HUDEP-2 (cell line): ENCODE measurements around the gene ATOX1.
A peak's percentile ranks its signal among the peaks of the same experiment; 100 is the strongest.

Source experiments
- DNase-seq, 76 experiments: peaks; one replicate each; lab custom pipeline; 2025; ENCODE audit not compliant: unreplicated experiment in 76 of 76; lab: John Stamatoyannopoulos, UW

Gene ATOX1

DNA sequence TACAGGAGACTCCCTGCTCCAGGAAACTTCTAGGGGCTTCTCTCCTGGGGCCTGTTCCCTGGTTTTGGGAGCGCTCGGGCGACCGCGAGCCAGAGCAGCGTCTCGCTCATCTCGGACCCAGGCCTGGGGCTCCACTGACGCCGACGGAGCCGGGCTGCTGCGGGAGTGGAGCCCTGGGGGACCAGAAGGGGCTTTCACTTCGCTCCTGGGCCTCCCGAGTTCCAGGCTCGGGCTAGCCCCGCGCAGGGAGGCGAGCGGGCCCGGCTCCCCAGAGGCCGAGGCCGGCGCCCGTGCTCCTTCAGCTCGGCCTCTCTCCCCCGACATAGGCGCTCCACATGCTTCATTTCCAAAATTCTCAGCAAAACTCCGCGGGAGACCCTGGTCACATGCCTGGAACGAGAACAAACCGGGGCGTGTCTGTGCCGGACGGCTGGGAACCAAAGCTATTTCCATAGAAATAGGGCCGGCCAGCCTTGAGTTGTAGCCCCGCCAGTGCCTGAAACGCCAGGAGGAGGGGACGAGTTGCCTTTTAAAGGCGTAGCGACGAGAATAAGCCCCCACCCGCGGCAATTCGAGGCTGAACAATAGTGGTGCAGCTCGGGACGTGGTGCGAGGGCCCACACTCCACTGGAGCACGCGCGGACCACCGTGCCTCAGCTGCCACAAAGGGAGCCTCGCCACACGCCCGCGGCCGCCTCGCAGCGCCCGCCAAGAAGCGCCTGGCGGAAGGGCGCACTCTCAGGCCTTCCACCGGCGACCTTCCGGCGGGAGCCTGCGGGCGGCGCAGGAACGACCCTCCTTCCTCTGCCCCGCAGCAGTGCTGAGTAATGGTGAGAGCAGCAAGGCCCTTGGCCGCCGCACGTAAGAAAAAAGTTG, 12.2 kb upstream of the ATOX1 start:
- DNase-seq = peak in 56 of 76 experiments; percentile 10 to 79 (median 46)

GRCh38 chr5:151766975-151767374, 8.5 kb upstream of the ATOX1 start:
- no peak for DNase-seq

GRCh38 chr5:151764801-151765200, 6.4 kb upstream of the ATOX1 start:
- DNase-seq = no peak

DNA sequence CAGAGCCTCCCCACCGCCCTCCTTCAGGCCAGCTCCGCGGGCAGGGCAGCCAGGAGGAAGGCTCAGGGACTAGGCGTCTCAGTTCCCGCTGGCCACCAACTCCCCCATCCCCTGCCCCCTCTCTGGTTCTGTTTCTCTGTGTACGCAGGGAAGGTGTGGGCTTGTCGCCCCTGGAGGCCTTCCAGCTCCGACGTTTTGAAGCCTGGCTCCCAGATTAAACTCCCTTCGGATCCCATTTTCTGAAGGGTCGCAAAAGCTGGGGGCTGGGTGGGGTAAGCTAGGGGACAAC, 346 bp downstream of the ATOX1 start:
- peak in 1 of 76 experiments; percentile 31 for DNase-seq

DNA sequence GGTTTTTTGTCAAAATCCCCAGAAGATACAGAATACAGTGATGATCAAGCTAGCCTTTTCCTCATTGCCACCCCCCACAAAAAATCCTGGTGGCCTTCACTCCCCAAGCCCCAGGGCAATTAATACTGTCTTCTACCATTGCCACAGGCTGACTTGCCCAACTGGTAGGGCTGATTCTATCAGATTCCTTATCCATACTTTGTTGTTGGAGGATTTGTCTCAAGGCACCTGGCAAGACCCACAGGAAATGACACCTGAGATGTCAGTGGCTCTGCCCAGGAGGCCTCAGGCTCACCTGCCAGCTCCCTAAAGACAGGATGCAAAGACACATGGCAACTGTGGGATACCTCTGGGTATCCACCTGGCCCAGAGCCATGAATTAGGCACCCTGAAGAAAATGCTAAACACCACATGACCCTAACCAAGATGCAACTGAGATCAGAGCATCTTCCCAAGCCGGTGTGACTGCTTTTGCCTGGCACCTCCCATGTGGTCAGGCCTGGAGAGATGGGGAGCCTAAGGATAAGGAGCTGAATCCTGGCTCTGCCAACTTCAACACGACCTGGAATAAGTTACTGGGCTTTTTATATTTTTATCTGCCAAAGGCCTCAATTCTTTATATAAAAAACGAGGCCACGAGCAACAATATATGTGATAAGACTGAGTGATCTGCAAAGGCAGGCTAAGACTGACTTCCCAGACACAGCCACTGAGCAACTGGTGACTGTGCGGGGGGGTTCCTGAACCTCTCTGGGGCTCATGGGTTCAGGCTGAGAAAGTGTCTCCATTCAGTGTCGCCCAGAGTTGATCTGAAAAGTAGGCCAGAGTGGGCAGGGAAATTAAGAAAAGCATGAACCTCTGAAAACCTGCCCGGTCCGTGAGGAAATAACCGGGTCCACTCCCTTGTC, 944 bp downstream of the ATOX1 start:
- peak in 17 of 76 experiments; percentile 4 to 28 (median 13) for DNase-seq

- no peak for DNase-seq
These were observed 3.0 kb downstream of the ATOX1 start for GRCh38 chr5:151755383-151755782.

GRCh38 chr5:151751593-151751992, 6.8 kb downstream of the ATOX1 start:
- DNase-seq = no peak

GRCh38 chr5:151751091-151751490, 7.3 kb downstream of the ATOX1 start:
- DNase-seq = no peak

DNA sequence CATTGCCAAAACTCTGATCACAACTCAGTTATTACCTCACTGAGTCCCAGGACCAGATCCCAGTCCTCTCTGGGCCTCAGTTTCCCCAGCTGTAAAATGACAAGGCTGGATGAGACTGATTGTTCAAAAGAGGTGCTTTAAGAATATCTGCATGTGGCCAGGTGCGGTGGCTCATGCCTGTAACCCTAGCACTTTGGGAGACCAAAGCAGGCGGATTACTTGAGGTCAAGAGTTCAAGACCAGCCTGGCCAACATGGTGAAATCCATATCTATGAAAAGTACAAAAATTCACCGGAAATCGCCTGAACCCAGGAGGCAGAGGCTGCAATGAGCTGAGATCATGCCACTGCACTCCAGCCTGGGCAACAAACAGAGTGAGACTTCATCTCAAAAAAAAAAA, 8.3 kb downstream of the ATOX1 start:
- no peak for DNase-seq

DNA sequence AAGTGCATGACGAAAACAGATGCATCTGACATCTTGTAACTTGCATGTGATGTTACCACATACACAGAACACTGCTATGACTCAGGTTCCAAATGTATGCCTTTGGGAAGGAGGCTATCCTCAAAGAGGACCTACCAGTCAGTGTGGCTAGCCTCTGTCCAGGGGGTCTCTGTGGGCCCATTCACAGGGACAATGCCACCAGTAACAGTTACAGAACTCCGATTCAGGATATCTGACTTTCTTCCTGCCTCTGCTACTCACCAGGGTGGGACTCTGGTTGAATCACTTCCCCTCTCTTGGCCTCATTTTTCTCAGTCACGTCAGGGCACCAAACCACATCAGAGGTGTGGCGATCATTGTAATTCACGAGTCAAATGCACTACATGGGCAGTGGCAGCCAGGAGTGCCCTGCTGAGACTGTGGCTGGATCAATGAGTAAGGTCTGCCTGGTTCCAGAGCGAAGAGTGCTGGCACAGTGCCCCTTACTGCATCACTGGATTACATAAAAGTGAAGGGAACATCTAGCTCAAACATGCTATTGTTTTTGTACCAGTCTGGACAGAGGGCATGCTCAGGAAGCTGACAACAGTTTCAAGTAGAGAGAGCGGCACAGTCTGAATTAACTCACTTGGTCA, 13.2 kb downstream of the ATOX1 start:
- no peak for DNase-seq

- DNase-seq = no peak
These were observed 14.9 kb downstream of the ATOX1 start for GRCh38 chr5:151743530-151743929.

GRCh38 chr5:151742870-151743294, 15.5 kb downstream of the ATOX1 start:
- DNase-seq = no peak

GRCh38 chr5:151741678-151742423, 16.6 kb downstream of the ATOX1 start:
- DNase-seq = no peak

GRCh38 chr5:151740958-151741373, 17.5 kb downstream of the ATOX1 start:
- DNase-seq = no peak

- DNase-seq = peak in 37 of 76 experiments; percentile 1 to 50 (median 21)
These were observed 18.0 kb downstream of the ATOX1 start for GRCh38 chr5:151740336-151740942.

GRCh38 chr5:151739939-151740335, 18.5 kb downstream of the ATOX1 start:
- DNase-seq = no peak

DNA sequence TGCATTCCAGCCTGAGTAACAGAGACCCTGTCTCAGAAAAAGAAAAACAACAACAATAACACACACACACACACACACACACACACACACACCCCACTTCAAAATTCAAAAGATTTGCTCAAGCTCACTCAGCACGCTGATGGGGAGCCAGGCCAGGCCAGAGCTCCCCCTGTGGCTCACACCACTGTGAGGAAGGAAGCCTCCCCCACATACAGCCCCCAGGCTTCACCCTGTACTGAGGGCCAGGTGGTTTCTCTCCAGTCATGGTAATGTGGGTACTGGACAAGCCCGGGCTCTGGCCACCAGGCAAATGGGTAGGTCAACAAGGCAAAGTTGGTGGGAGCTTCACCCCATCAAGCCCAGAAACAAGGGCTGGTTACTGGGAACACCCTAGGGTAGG, 19.0 kb downstream of the ATOX1 start:
- DNase-seq = no peak

DNA sequence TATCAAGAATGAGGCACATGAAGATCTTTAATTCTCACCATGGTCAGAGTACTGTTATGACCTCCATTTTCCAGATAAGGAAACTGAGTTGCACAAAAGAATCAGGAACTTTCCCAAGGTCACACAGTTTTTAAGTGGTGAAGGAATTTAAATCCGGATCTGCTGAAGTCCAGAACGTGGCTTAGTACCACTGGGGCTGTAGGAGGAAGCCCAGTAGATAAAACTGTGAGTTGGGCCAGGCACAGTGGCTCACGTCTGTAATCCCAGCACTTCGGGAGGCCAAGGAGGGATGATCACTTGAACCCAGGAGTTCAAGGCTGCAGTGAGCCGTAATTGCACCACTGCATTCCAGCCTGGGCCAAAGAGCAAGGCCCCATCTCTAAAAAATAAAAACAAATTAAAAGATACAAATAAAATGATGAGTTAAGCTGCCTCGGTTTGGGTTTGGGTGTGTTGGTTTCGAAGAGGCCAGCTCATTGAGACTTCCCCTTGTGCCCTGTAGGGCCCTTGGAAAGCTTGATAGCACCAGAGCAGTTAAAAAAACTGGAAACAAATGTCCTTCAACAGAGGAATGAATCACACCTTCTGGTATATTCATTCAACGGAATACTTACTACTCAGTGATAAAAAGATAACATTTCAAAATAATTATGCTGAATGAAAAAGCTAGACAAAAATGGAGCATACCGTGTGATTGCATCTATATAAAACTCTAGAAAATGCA, 20.1 kb downstream of the ATOX1 start:
- no peak for DNase-seq

DNA sequence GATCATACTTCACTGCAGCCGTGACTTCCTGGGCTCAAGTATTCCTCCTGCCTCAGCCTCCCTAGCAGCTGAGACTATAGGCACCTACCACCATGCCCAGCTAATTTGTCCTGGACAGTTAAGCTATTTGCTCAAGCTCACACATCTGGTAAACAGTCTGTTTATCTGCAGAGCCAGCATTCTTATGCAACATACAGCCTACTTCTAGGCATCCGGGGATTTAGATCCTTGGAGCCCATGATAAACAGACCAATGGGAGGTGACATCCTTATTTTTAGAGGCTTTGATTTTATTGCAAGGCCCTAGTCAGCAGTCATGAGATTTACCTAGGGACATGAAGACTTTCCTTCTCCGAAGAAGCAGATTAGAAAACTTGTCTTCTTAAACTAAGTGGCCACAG, 21.0 kb downstream of the ATOX1 start:
- no peak for DNase-seq
